Right ventricle myocardium inferior (tissue), 1 donor: Measurements from ENCODE around the gene HS6ST3. TPM values are rescaled to one million over a fixed set of nuclear protein-coding genes. Genes with fewer than 3 reads are reported as not detected.
"Not testable (repeated sequence)": the region's sequence is repeated elsewhere in the genome, so short reads cannot be mapped to it uniquely, and the experiment has no call there.

Experiments
- ATAC-seq: fragments of 200-7000 bp; cut with Tn5 transposase; one replicate; pipeline ENCODE4 v1.9.1; 2020; ENCODE audit warnings: mild to moderate bottlenecking, moderate library complexity
- DNase-seq: peaks from one replicate; pipeline ENCODE4 v3.0.0; 2021; ENCODE audit errors: missing footprints
- intact Hi-C: fragments of 100-400 bp; cut with DNase I; formaldehyde crosslinking; loops from one replicate; pipeline ENCODE4 v1.11.0; 2022
- total RNA-seq: library from RNA; stranded (reverse); fragmentation: NEBNext Ultra II Directional; extraction: Animal tissue kit (Norgen Biotek cat#: 25700); gene quantifications from one replicate; pipeline ENCODE4 v1.2.1, GENCODE V29; 2021
- donor health status: DM: no; HTN: yes; CAD: no; lungs with severe emphysema.

HS6ST3 gene
- total RNA-seq, 1 donor from 2014 or later = 1.4 TPM

DNA sequence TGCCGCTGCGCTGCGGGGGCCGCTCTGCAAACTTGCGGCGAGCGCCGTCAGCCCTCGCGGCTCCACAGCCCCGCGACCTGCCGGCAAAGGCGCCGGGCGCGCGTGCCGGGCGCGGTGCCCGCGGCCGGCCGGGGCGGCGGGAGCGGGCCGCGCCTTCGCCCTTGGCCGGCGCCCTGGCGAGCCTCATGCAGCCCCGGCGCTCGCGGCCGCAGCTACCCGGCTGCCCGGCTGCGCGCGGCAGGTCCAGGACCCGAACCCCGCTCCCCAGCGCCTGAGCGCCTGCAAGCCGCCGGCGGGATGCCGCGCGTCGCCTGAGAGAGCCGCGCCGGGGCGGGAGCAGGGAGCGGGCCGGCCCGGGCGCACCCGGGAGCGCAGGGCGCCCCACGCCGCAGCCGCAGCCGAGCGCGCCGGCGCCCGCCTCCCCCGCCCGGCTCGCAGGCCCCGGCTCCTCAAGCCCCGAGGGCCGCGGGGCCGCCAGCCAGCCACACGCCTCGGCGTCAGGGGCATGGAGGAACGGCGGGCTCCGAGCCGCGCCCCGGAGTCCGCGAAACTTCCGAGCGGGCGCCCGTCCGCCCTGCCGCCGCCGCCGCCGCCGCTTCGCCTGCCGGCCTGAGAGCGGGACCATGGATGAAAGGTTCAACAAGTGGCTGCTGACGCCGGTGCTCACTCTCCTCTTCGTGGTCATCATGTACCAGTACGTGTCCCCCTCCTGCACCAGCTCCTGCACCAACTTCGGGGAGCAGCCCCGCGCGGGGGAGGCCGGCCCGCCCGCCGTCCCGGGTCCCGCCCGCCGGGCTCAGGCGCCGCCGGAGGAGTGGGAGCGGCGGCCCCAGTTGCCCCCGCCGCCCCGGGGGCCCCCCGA lies 564 bp downstream of the HS6ST3 start:
- ATAC-seq (peak; percentile 14), DNase-seq (peak; percentile 54)
- intact Hi-C loops = no loop called here

- intact Hi-C loops = no loop called here
- peak; percentile 65 for DNase-seq
- ATAC-seq = peak; percentile 58
Measured at GRCh38 chr13:96091164-96092117, 1.5 kb downstream of the HS6ST3 start.

DNA sequence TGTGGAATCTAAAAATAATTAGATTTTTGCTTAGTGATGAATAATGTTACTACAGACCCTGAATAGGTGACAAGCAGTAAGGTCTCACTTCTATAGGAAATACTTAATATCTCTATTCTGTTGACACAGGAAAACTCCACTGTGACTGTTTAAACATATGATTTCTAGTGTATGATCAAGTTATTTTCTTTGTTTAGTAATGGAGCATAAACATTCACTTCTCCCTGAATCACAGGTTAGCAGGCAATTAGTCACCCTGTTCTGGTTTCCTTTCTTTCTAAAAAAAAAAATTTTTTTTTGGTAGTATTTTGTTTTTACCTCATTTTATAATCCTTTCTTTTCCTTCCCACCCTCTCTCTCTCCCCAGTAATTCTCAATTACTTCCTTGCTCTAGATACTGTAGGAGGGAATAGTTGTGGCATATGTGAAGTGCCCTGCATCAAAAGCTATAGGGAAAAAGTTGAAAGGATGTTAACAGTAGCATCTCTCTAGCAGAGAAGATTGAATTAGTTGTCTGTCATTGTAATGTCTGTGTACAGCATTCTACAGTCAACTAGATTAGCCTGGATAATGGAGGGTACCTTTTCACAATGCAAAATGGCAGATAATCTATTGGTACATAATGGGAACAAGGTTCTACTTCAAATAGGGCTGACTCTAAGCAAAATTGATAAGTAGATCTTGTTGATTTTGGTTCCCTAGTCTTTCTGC lies 3.5 kb downstream of the HS6ST3 start:
- ATAC-seq = no peak

DNA sequence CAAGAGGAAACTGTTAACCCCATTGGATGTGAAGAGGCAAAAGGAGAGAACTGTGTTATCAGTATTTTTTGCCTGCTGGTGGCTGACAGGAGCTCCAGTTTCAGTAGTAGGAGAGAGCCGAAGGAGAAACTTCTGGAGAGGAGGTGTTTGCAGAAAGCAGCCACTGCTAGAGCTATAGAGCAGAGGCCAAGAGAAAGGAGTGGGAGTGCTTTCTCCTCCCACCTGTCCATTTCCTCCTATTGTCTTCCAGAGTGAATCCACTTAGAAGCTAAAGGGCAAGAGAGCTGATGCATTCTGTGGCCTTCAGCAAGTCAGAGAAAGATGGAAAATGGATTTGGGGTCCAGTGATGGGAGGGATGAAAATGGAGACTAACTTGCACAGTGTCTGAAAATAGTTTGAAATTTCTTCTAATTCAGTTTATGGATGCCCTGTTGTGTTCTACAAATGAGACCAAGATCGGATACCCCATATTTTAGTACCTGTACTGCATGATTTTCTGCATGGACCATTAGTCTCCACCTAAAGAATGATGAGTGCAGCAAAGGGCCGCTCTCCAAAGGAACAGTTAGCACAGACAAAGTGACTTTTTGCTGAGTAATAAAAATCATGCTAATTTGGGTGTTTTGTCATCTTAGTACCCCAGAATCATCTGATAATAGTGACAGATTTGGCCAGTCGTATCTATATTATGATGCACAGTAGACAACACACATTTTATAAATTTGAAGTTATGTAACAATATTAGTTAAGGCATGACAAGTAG lies 10.7 kb downstream of the HS6ST3 start:
- no peak for DNase-seq
- intact Hi-C loops = no loop called here
- no peak for ATAC-seq

More for the DNA sequence above, 3.5 kb downstream of the HS6ST3 start:
- DNase-seq = no peak
- intact Hi-C loops = no loop called here

- no peak for DNase-seq
- intact Hi-C loops = no loop called here
- ATAC-seq = no peak
Measured at GRCh38 chr13:96104516-96104915, 14.6 kb downstream of the HS6ST3 start.

- ATAC-seq, intact Hi-C loops, DNase-seq: not testable (repeated sequence)
Measured at GRCh38 chr13:96108072-96108471, 18.2 kb downstream of the HS6ST3 start.

GRCh38 chr13:96109125-96109524 lies 19.2 kb downstream of the HS6ST3 start:
- intact Hi-C loops = no loop called here
- ATAC-seq (no peak), DNase-seq (no peak)

DNA sequence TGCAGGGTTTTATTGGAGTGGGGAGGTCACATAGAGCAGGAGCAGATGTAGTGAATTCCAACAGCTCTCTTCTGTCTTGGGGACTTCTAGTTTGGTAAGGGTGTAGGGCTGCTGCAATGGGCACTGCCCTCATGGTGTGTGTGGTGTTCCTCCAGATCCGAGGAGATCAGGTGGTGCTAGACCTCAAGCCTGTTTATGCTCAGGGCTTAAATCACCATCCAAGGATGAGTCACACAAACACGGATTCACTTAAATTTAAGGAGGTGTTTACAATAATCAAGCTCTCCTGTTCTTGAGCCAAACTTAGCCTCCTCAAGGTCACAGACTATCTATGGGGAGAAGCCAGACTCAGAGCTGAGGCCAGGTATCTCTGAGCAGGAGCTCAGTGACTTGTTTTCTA lies 23.0 kb downstream of the HS6ST3 start:
- intact Hi-C loops = no loop called here
- no peak for ATAC-seq
- DNase-seq = no peak

GRCh38 chr13:96115368-96115767 lies 25.5 kb downstream of the HS6ST3 start:
- DNase-seq, intact Hi-C loops, ATAC-seq: not testable (repeated sequence)

DNA sequence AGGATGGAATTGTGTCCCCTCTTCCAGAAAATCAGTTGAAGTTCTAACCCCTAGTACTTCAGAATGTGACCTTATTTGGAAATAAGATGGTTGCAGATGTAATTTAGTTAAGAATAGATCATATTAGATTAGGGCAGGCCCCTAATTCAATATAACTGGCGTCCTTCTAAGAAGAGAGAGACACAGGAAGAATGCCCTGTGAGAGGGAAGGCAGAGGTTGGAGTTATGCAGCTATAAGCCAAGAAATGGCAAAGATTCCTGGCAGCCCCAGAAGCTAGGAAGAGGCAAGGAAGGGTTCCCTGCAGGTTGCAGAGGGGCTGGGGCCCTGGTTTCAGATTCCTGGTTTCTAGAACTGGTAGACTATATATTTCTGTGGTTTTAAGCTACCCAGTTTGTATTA lies 30.0 kb downstream of the HS6ST3 start:
- intact Hi-C loops = no loop called here

DNA sequence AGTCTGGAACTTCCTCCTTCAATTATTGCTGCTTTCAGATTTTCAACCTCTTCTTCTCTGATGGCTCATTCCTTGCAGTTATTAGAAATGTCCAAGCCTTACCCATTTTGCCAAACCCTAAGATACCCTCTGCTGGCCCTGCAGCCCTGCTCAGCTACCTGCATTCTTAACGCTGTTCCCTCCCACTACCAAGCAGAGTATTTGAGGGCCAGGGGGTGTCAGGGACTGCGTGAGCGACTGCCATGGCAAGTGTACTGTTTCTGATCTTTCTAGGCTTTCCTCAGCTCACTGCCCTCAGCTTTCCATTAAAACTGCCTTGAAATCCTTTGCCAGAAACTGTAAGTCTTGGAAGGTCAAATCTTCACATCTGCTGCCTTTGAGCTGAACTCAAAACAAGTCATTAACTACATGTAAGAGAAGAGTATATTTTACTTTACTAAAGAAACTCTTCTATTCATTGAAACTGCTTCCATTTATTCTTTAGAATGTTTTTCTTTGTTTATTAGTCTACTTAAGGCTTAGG lies 41.0 kb downstream of the HS6ST3 start:
- intact Hi-C loops = no loop called here
- ATAC-seq (no peak), DNase-seq (no peak)

More for the DNA sequence above, 30.0 kb downstream of the HS6ST3 start:
- no peak for ATAC-seq
- no peak for DNase-seq

GRCh38 chr13:96141032-96141431 lies 51.1 kb downstream of the HS6ST3 start:
- ATAC-seq (no peak), DNase-seq (no peak)
- intact Hi-C loops = loop anchor here (5.0 kb wide), 1 partner anchor 676 kb away; no protein-coding TSS in a partner anchor

DNA sequence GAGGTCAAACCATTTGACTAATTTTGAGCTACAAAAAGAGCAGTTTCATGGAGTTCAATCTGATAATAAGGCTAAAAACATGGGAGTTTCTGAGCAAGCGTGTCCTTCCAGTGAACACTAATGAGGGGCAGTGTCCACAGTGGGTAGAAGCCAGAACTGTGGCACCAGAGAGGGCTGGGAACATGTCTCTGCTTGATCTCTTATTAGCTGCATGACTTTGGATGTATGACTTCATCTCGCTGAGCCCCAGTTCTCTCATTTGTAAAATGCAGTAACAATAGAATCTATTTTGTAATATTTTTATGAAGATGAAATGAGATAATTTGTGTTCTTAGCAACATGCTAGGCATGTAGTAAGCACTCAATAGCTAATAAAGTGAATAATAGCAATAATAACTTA lies 69.8 kb downstream of the HS6ST3 start:
- intact Hi-C loops = no loop called here
- no peak for DNase-seq
- no peak for ATAC-seq

DNA sequence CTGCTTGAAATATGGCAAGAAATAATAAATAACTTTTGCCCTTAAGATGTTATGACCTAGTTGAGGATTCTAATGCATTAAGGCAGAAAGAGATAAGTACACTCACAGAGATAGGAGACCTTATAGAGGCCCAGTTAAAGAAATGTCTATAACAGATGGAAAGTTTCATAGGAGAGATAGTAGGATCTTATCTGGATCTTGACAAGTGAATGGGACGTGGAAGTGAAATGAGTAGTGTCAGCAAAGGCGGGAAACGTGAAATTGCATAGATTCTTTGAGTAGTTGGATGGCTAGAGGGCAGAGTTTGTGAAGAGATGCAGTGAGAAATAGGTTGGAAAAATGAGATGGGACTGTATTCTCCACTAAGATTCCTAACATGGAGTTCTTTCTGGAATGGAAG lies 71.2 kb downstream of the HS6ST3 start:
- ATAC-seq (no peak), DNase-seq (no peak)
- intact Hi-C loops = no loop called here

GRCh38 chr13:96165840-96166239 lies 75.9 kb downstream of the HS6ST3 start:
- DNase-seq (no peak), ATAC-seq (no peak)
- intact Hi-C loops = no loop called here

DNA sequence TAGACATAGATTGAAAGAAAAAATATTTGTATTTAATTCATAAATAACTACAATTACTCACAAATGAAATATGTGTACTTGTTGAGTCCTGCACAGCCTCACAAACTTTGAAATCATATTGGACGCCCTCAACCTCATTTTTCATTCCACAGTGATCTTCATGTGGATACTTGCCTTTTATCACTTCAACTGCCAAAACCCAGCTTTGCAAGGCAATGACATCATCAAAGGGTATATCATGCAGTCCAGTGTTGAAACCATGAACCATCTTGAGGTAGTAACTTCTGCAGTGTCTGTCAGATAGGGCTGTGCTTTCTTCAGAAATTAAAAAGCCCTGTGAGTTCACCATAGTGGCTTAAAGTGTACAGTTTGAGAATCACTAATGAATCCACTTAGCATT lies 82.2 kb downstream of the HS6ST3 start:
- ATAC-seq (no peak), DNase-seq (no peak)
- intact Hi-C loops = no loop called here

DNA sequence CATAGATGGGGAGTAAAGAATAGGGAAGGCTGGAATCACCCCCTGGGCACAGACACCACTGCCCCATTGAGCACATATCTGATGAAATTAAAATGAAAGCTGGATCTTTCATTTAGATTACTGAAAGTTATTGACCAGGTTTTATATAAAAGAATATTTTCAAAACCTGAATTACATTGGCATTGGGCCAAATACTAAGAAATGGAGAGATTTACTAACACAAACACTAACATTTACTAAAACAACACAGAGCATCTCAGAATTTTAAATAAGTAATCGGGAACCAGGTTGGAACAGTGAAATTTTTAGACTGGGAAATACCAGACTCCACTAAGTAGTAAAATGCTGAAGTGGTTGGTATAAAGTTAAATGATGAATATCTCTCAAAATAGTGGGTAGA lies 88.9 kb downstream of the HS6ST3 start:
- ATAC-seq = no peak
- intact Hi-C loops = no loop called here
- DNase-seq = no peak

- intact Hi-C loops = no loop called here
- DNase-seq (no peak), ATAC-seq (no peak)
Measured at GRCh38 chr13:96179309-96179708, 89.4 kb downstream of the HS6ST3 start.
